H1 (cell line): ENCODE data around the gene SYT2. TPM values are rescaled to one million over a fixed set of nuclear protein-coding genes. Genes with fewer than 3 reads are reported as not detected.
"Not testable (repeated sequence)": the region's sequence is repeated elsewhere in the genome, so short reads cannot be mapped to it uniquely, and the experiment has no call there.

Experiments used
- CTCF ChIA-PET: fragments of 300-600 bp; sonication (Branson Sonifier 250); formaldehyde crosslinking; loops from one replicate; lab custom pipeline; 2021; ENCODE audit not compliant: partially characterized antibody; lab: Charles Lee
- POLR2A ChIA-PET: fragments of 300-600 bp; sonication (Branson Sonifier 250); formaldehyde crosslinking; loops from one replicate; lab custom pipeline; 2021; ENCODE audit warnings: inconsistent platforms; ENCODE audit not compliant: partially characterized antibody; lab: Charles Lee
- DNase-seq, 2 experiments: peaks; one replicate each; pipeline versions ENCODE4 v3.0.0 to v3.0.0-alpha.2; 2010 to 2022; ENCODE audit warnings: low spot score in 2 of 2, low read depth in 1 of 2, mixed read lengths in 1 of 2
- FAIRE-seq: peaks from 2 replicates; lab custom pipeline; 2011; peaks lifted over from hg19 to GRCh38; lab: Jason Lieb, UNC
- H2AFZ ChIP-seq: 2 replicates; pipeline ENCODE4 v1.8.1; 2012; ENCODE audit warnings: low read length, inconsistent platforms
- H2AK5ac ChIP-seq: 2 replicates; pipeline ENCODE4 v1.6.1; 2013; ENCODE audit warnings: low read depth, low read length
- H2BK120ac ChIP-seq: replicated peaks from 2 replicates; pipeline ENCODE3; 2013; ENCODE audit warnings: low read depth, low read length, inconsistent platforms
- H2BK12ac ChIP-seq: 2 replicates; pipeline ENCODE4 v1.6.1; 2013; ENCODE audit warnings: low read depth, low read length
- H2BK15ac ChIP-seq: 2 replicates; pipeline ENCODE4 v1.6.1; 2013; ENCODE audit warnings: low read length
- H2BK20ac ChIP-seq: 2 replicates; pipeline ENCODE4 v1.6.1; 2013; ENCODE audit warnings: low read length
- H2BK5ac ChIP-seq: 2 replicates; pipeline ENCODE4 v1.6.1; 2013; ENCODE audit warnings: low read depth, low read length
- H3K14ac ChIP-seq: 2 replicates; pipeline ENCODE4 v1.6.1; 2013; ENCODE audit warnings: inconsistent platforms; ENCODE audit not compliant: insufficient read length
- H3K18ac ChIP-seq: 2 replicates; pipeline ENCODE4 v1.6.1; 2013; ENCODE audit warnings: low read length; ENCODE audit errors: extremely low read depth
- H3K23ac ChIP-seq: 2 replicates; pipeline ENCODE4 v1.6.1; 2013; ENCODE audit warnings: inconsistent platforms; ENCODE audit not compliant: insufficient read length
- H3K23me2 ChIP-seq: 2 replicates; pipeline ENCODE4 v1.6.1; 2013; ENCODE audit warnings: low read depth, low read length
- H3K27ac ChIP-seq: 2 replicates; pipeline ENCODE4 v1.6.1; 2011; ENCODE audit warnings: low read depth, low read length, inconsistent platforms
- H3K27me3 ChIP-seq, 4 experiments: replicated peaks in 1 of 4; 1 replicate in 1 of 4; 2 replicates in 3 of 4; pipeline versions ENCODE4 v1.6.1 to v1.8.1; 2011 to 2013; ENCODE audit warnings: low read length in 3 of 4, mild to moderate bottlenecking in 3 of 4, inconsistent platforms in 2 of 4, mixed read lengths in 2 of 4, moderate library complexity in 1 of 4; ENCODE audit not compliant: control insufficient read depth in 3 of 4, insufficient read depth in 3 of 4; ENCODE audit errors: extremely low read depth in 1 of 4
- H3K36me3 ChIP-seq, 4 experiments: 2 replicates each; pipeline versions ENCODE4 v1.6.1 to v1.8.1; 2011 to 2013; ENCODE audit warnings: mild to moderate bottlenecking in 4 of 4, low read length in 3 of 4, moderate library complexity in 2 of 4, control low read depth in 1 of 4, inconsistent platforms in 1 of 4; ENCODE audit not compliant: insufficient read depth in 4 of 4, control insufficient read depth in 2 of 4
- H3K4ac ChIP-seq: replicated peaks from 2 replicates; pipeline ENCODE3; 2013; ENCODE audit warnings: low read length, low read depth, mixed read lengths, inconsistent platforms; ENCODE audit not compliant: insufficient read length
- H3K4me1 ChIP-seq, 4 experiments: replicated peaks in 1 of 4; 1 replicate in 1 of 4; 2 replicates in 3 of 4; pipeline versions ENCODE4 v1.6.1 to v1.8.1; 2011 to 2013; ENCODE audit warnings: low read length in 3 of 4, inconsistent platforms in 2 of 4, mixed read lengths in 1 of 4; ENCODE audit not compliant: insufficient read depth in 4 of 4, control insufficient read depth in 3 of 4
- H3K4me2 ChIP-seq, 2 experiments: 2 replicates each; pipeline versions ENCODE4 v1.6.1 to v1.8.1; 2011 to 2013; ENCODE audit warnings: low read depth in 2 of 2, low read length in 2 of 2, control low read depth in 1 of 2, inconsistent platforms in 1 of 2, mild to moderate bottlenecking in 1 of 2; ENCODE audit not compliant: insufficient read depth in 1 of 2
- H3K4me3 ChIP-seq, 4 experiments: fragments of 200-600, 300-600 bp in 1 of 4; sonication (generic), shearing (Covaris generic), sonication (Bioruptor Twin) in 1 of 4; 2 replicates each; pipeline versions ENCODE4 v1.5.1 to v1.8.1; 2011 to 2016; ENCODE audit warnings: low read length in 4 of 4, low read depth in 3 of 4, control low read depth in 2 of 4, inconsistent platforms in 2 of 4, mild to moderate bottlenecking in 2 of 4, mixed read lengths in 1 of 4, moderate library complexity in 1 of 4; ENCODE audit not compliant: insufficient read depth in 2 of 4; ENCODE audit errors: extremely low read depth in 1 of 4
- H3K56ac ChIP-seq: replicated peaks from 2 replicates; pipeline ENCODE3; 2013; ENCODE audit warnings: low read depth, mild to moderate bottlenecking, mixed read lengths, low read length, inconsistent platforms; ENCODE audit not compliant: insufficient read length
- H3K79me1 ChIP-seq: 2 replicates; pipeline ENCODE4 v1.6.1; 2013; ENCODE audit warnings: low read depth, low read length, control low read depth
- H3K79me2 ChIP-seq, 2 experiments: 2 replicates each; pipeline versions ENCODE4 v1.6.1 to v1.8.1; 2012 to 2013; ENCODE audit warnings: low read length in 2 of 2, mild to moderate bottlenecking in 2 of 2, inconsistent platforms in 1 of 2; ENCODE audit not compliant: insufficient read depth in 2 of 2, control insufficient read depth in 1 of 2
- H3K9ac ChIP-seq, 4 experiments: replicated peaks in 1 of 4; 1 replicate in 1 of 4; 2 replicates in 3 of 4; pipeline versions ENCODE4 v1.6.1 to v1.8.1; 2011 to 2013; ENCODE audit warnings: low read depth in 3 of 4, low read length in 3 of 4, control low read depth in 2 of 4, mild to moderate bottlenecking in 2 of 4, moderate library complexity in 2 of 4, inconsistent platforms in 1 of 4; ENCODE audit errors: extremely low read depth in 1 of 4
- H3K9me3 ChIP-seq, 2 experiments: 2 replicates each; pipeline versions ENCODE4 v1.6.1 to v1.8.1; 2012 to 2013; ENCODE audit warnings: mild to moderate bottlenecking in 2 of 2, moderate library complexity in 2 of 2, control low read depth in 1 of 2, inconsistent platforms in 1 of 2, low read depth in 1 of 2, low read length in 1 of 2, mixed read lengths in 1 of 2; ENCODE audit not compliant: insufficient read depth in 2 of 2
- H4K20me1 ChIP-seq, 2 experiments: replicated peaks in 1 of 2; 2 replicates each; pipeline versions ENCODE3 to v1.8.1; 2011 to 2013; ENCODE audit warnings: inconsistent platforms in 2 of 2, low read length in 2 of 2, mild to moderate bottlenecking in 1 of 2; ENCODE audit not compliant: insufficient read depth in 2 of 2, control insufficient read depth in 1 of 2
- H4K5ac ChIP-seq: 2 replicates; pipeline ENCODE4 v1.6.1; 2013; ENCODE audit warnings: low read length, low read depth, mixed read lengths, inconsistent platforms; ENCODE audit not compliant: insufficient read length
- H4K8ac ChIP-seq: 2 replicates; pipeline ENCODE4 v1.8.0; 2013; ENCODE audit warnings: mild to moderate bottlenecking, moderate library complexity, low read length, inconsistent platforms; ENCODE audit not compliant: insufficient read depth; ENCODE audit errors: extremely low read depth
- H4K91ac ChIP-seq: replicated peaks from 2 replicates; pipeline ENCODE3; 2013; ENCODE audit warnings: low read length, mixed read lengths, inconsistent platforms; ENCODE audit not compliant: insufficient read length
- WGBS, 2 experiments: shearing (Covaris generic) in 1 of 2; methylation state at CpG; one replicate each; pipeline versions ENCODE4 v1.1.6 to v1.1.7; 2013 to 2015; ENCODE audit warnings: low lambda C conversion rate in 2 of 2, mixed read lengths in 2 of 2, inconsistent platforms in 1 of 2, low coverage in 1 of 2, missing lambda C conversion rate in 1 of 2; ENCODE audit not compliant: insufficient replicate concordance in 2 of 2, insufficient coverage in 1 of 2, insufficient read length in 1 of 2; ENCODE audit errors: extremely low coverage in 1 of 2, missing lambda C conversion rate in 1 of 2; 5-methylcytosine and 5-hydroxymethylcytosine counted together
- polyA plus RNA-seq, 7 experiments: library from polyadenylated mRNA; depleted of rRNA in 3 of 7; stranded (reverse) in 5 of 7; unstranded in 2 of 7; fragments of >200 nt in 5 of 7; fragments of 200-250 nt in 2 of 7; gene quantifications; 1 replicate in 5 of 7; 2 replicates in 1 of 7; 4 replicates in 1 of 7; pipeline versions ENCODE4 v1.2.1 to v1.2.3, GENCODE V29; 2011 to 2013; ENCODE audit warnings: missing spikeins in 2 of 7, mixed read lengths in 2 of 7
- total RNA-seq: library from RNA; stranded (reverse); fragmentation: NEBNext Ultra II Directional; extraction: Animal tissue kit (Norgen Biotek cat#: 25700); gene quantifications from 2 replicates; pipeline ENCODE4 v1.2.1, GENCODE V29; 2021

SYT2 gene
- total and polyA plus RNA-seq, 2 of the 8 experiments (the other 6 are each of a cell fraction or from before 2014, with no cell fraction given) = 2.8 to 11.0 TPM

GRCh38 chr1:202627036-202627435, 83.2 kb downstream of the SYT2 start:
- not testable (repeated sequence) for H3K23ac ChIP-seq, H3K36me3 ChIP-seq, H3K27ac ChIP-seq, H2AK5ac ChIP-seq, H2BK15ac ChIP-seq, H3K9me3 ChIP-seq, H4K8ac ChIP-seq, H4K5ac ChIP-seq, H3K4ac ChIP-seq, H3K9ac ChIP-seq, H3K18ac ChIP-seq, H3K27me3 ChIP-seq, H2BK120ac ChIP-seq, H3K79me2 ChIP-seq, DNase-seq, H3K79me1 ChIP-seq, H3K56ac ChIP-seq, H2BK5ac ChIP-seq, FAIRE-seq, H3K4me2 ChIP-seq, H4K20me1 ChIP-seq, H2BK12ac ChIP-seq, H3K4me3 ChIP-seq, H3K14ac ChIP-seq, H4K91ac ChIP-seq, H2AFZ ChIP-seq, H2BK20ac ChIP-seq
- WGBS, 2 experiments = 72% methylated on average over 7 of the region's 7 CpGs; no CpG with 5 or more reads in 1 of the 2 experiments
- CTCF ChIA-PET = interaction anchor here (0.6 to 4.7 kb wide), 17 partner anchors 11 to 345 kb away, joined by 3 to 20 read pairs (median 5); no protein-coding TSS in a partner anchor
- Histone ChIP-seq H3K4me1 (peaks cover 0 to 13% (median 6%) of the 10 kb centered on the region in 4 experiments; a peak in 6 of 7 replicates), H3K23me2 (peaks cover 11% of the 10 kb centered on the region; the same call in 1 of the 2 replicates)
- POLR2A ChIA-PET = interaction anchor here (0.6 to 0.9 kb wide), 2 partner anchors 19 to 54 kb away, joined by 3 read pairs; no protein-coding TSS in a partner anchor
